Parathyroid adenoma (tissue), 2 donors: ENCODE results near the gene CLMP.

Experiments
- H2AFZ ChIP-seq: fragments of 300-600 bp; sonication (generic); one replicate; pipeline ENCODE4 v1.7.0; 2017; ENCODE audit warnings: antibody characterized with exemption, mild to moderate bottlenecking
- H3K27ac ChIP-seq: fragments of 300-600 bp; sonication (generic); one replicate; pipeline ENCODE4 v1.7.0; 2017
- H3K27me3 ChIP-seq: fragments of 300-600 bp; sonication (generic); one replicate; pipeline ENCODE4 v1.7.0; 2017; ENCODE audit warnings: low read length; ENCODE audit not compliant: control insufficient read depth, insufficient read depth
- H3K36me3 ChIP-seq: fragments of 300-600 bp; sonication (generic); one replicate; pipeline ENCODE4 v1.7.0; 2017; ENCODE audit warnings: low read length; ENCODE audit not compliant: control insufficient read depth, insufficient read depth
- H3K4me1 ChIP-seq: fragments of 300-600 bp; sonication (generic); one replicate; pipeline ENCODE4 v1.7.0; 2017; ENCODE audit warnings: control low read depth
- H3K4me2 ChIP-seq: fragments of 300-600 bp; sonication (generic); one replicate; pipeline ENCODE4 v1.7.0; 2017; ENCODE audit warnings: low read length
- H3K4me3 ChIP-seq: fragments of 300-600 bp; sonication (generic); one replicate; pipeline ENCODE4 v1.7.0; 2017; ENCODE audit warnings: low read depth, low read length
- H3K79me2 ChIP-seq: fragments of 300-600 bp; sonication (generic); one replicate; pipeline ENCODE4 v1.7.0; 2017; ENCODE audit warnings: control low read depth
- H3K9ac ChIP-seq: fragments of 300-600 bp; sonication (generic); one replicate; pipeline ENCODE4 v1.7.0; 2017; ENCODE audit warnings: mild to moderate bottlenecking
- H3K9me3 ChIP-seq: fragments of 300-600 bp; sonication (generic); one replicate; pipeline ENCODE4 v1.7.0; 2017; ENCODE audit warnings: low read length; ENCODE audit not compliant: control insufficient read depth
- CTCF ChIP-seq: fragments of 300-600 bp; sonication (generic); IDR thresholded peaks from one replicate; pipeline ENCODE4 v1.7.0; 2017; ENCODE audit warnings: antibody characterized with exemption, mild to moderate bottlenecking
- donor health status: primary hyperparathyroidism.

Gene CLMP

DNA sequence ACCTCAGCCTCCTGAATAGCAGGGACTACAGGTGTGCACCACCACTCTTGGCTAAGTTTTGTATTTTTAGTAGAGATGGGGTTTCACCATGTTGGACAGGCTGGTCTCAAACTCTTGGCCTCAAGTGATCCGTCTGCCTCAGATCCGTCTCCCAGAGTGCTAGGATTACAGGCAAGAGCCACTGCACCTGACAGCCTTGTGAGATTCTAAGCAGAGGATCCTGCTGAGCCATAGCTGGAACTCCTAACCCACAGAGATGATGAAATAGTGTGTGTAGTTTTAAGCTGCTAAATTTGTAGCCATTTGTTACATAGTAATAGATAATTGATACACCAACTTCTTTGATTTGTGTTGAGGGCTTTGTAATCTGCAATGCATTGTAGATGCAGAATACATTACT is 51.1 kb downstream of the CLMP start:
- H3K4me2 ChIP-seq: no peak overlapping the region
- no peak overlapping the region for H3K9ac ChIP-seq
- H3K9me3 ChIP-seq: no peaks in the 10 kb centered on the region
- H3K27ac ChIP-seq: no peak overlapping the region
- H3K79me2 ChIP-seq: no peaks in the 10 kb centered on the region
- no peaks in the 10 kb centered on the region for H3K36me3 ChIP-seq
- no peaks in the 10 kb centered on the region for H3K4me1 ChIP-seq
- no peak overlapping the region for H3K4me3 ChIP-seq
- no peak for TF ChIP-seq CTCF
- H2AFZ ChIP-seq: no peak overlapping the region
- H3K27me3 ChIP-seq: no peaks in the 10 kb centered on the region

GRCh38 chr11:123143476-123143875 is 51.6 kb downstream of the CLMP start:
- TF ChIP-seq CTCF: no peak

GRCh38 chr11:123139206-123139605 is 55.8 kb downstream of the CLMP start:
- TF ChIP-seq CTCF: no peak
- Histone ChIP-seq H2AFZ (no peak overlapping the region), H3K27ac (no peak overlapping the region), H3K9me3 (no peaks in the 10 kb centered on the region), H3K4me1 (no peaks in the 10 kb centered on the region), H3K79me2 (no peaks in the 10 kb centered on the region), H3K4me2 (no peak overlapping the region), H3K9ac (no peak overlapping the region), H3K4me3 (no peak overlapping the region), H3K27me3 (no peaks in the 10 kb centered on the region), H3K36me3 (no peaks in the 10 kb centered on the region)

More at GRCh38 chr11:123143476-123143875, 51.6 kb downstream of the CLMP start:
- Histone ChIP-seq H3K4me1 (no peaks in the 10 kb centered on the region), H3K9me3 (no peaks in the 10 kb centered on the region), H3K27me3 (no peaks in the 10 kb centered on the region), H3K9ac (no peak overlapping the region), H3K4me3 (no peak overlapping the region), H3K27ac (no peak overlapping the region), H3K36me3 (no peaks in the 10 kb centered on the region), H3K4me2 (no peak overlapping the region), H2AFZ (no peak overlapping the region), H3K79me2 (no peaks in the 10 kb centered on the region)

DNA sequence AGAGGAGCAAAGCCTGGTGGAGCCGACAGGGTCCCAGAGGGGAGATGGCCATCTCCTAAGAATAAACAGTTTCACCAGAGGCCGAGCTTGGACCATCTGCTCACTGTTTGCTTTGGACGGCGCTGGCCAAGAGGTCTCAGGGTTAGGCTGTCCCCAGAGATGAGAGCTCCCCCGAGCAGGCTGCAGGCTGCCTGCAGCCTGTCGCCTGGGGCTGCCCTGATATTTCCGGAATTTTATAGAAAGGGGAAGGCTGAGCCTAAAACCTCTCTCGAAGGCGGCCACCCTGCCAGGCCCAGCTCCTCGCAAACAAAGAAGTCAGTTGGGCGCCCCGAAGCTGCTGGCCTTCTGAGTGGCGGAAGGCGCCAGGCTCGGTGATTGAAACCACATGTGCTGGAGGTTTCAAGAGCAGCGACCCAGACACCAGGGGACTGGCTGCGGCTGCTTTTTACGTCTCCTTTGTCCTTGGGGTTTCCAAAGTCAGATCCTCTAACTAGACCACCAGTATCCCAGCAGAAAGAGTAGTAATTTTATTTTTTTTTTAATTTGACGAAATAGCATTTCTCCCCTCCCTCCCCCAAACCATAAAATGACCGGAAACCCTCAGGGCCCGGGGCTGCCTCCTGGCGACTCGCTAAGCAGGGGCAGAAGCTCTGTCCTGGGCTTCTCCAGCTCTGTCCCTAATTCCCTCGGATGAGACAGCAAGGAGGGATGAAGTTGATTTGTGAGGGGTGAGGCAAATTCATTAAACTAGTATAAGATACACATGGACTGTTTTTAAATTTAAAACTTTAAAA is 57.4 kb downstream of the CLMP start:
- H3K4me1 ChIP-seq: no peaks in the 10 kb centered on the region
- no peak overlapping the region for H3K4me3 ChIP-seq
- TF ChIP-seq CTCF: no peak

More for the DNA sequence above, 57.4 kb downstream of the CLMP start:
- Histone ChIP-seq H3K9me3 (no peaks in the 10 kb centered on the region), H3K4me2 (no peak overlapping the region), H3K27me3 (no peaks in the 10 kb centered on the region), H3K36me3 (no peaks in the 10 kb centered on the region), H2AFZ (no peak overlapping the region), H3K79me2 (no peaks in the 10 kb centered on the region), H3K27ac (no peak overlapping the region), H3K9ac (no peak overlapping the region)
